ENCODE results near the gene PEX5.
"Not testable (repeated sequence)": the region's sequence is repeated elsewhere in the genome, so short reads cannot be mapped to it uniquely, and the experiment has no call there.

PEX5 gene

GRCh38 chr12:7219599-7220243 lies 30.2 kb downstream of the PEX5 start:
- Mint-ChIP-seq H3K4me3 (no peak overlapping the region), H3K27me3 (no peaks in the 10 kb centered on the region), H3K36me3 (ENCODE audit: low read depth) (no peaks in the 10 kb centered on the region), H3K9me3 (no peaks in the 10 kb centered on the region), H3K27ac (no peak overlapping the region), H3K4me1 (ENCODE audit: low read depth) (no peaks in the 10 kb centered on the region)

- no peaks in the 10 kb centered on the region for H3K9me3 Mint-ChIP-seq
- H3K36me3 Mint-ChIP-seq (ENCODE audit: low read depth), result no peaks in the 10 kb centered on the region
- H3K4me1 Mint-ChIP-seq (ENCODE audit: low read depth), result no peaks in the 10 kb centered on the region
- no peaks in the 10 kb centered on the region for H3K27me3 Mint-ChIP-seq
- no peak overlapping the region for H3K4me3 Mint-ChIP-seq
- no peak overlapping the region for H3K27ac Mint-ChIP-seq
Measured at GRCh38 chr12:7221486-7221885, 32.0 kb downstream of the PEX5 start.

- Mint-ChIP-seq H3K36me3 (ENCODE audit: low read depth) (no peaks in the 10 kb centered on the region), H3K4me3 (no peak overlapping the region), H3K4me1 (ENCODE audit: low read depth) (no peaks in the 10 kb centered on the region), H3K9me3 (no peaks in the 10 kb centered on the region), H3K27ac (no peak overlapping the region), H3K27me3 (peaks cover 34% of the 10 kb centered on the region)
Measured at GRCh38 chr12:7229741-7230140, 40.3 kb downstream of the PEX5 start.

- H3K4me1 Mint-ChIP-seq (ENCODE audit: low read depth), result no peaks in the 10 kb centered on the region
- no peak overlapping the region for H3K4me3 Mint-ChIP-seq
- no peaks in the 10 kb centered on the region for H3K36me3 Mint-ChIP-seq (ENCODE audit: low read depth)
- peaks cover 4% of the 10 kb centered on the region for H3K9me3 Mint-ChIP-seq
- H3K27ac Mint-ChIP-seq, result no peak overlapping the region
- H3K27me3 Mint-ChIP-seq, result peaks cover 20% of the 10 kb centered on the region
Measured at GRCh38 chr12:7241404-7242005, 52.0 kb downstream of the PEX5 start.

GRCh38 chr12:7242176-7243101 lies 53.0 kb downstream of the PEX5 start:
- Mint-ChIP-seq H3K27ac (no peak overlapping the region), H3K36me3 (ENCODE audit: low read depth) (no peaks in the 10 kb centered on the region), H3K9me3 (peaks cover 4% of the 10 kb centered on the region), H3K27me3 (peaks cover 21% of the 10 kb centered on the region), H3K4me1 (ENCODE audit: low read depth) (no peaks in the 10 kb centered on the region), H3K4me3 (no peak overlapping the region)

- H3K27me3 Mint-ChIP-seq; H3K36me3 Mint-ChIP-seq (ENCODE audit: low read depth); H3K27ac Mint-ChIP-seq; H3K4me3 Mint-ChIP-seq; H3K4me1 Mint-ChIP-seq (ENCODE audit: low read depth); H3K9me3 Mint-ChIP-seq: not testable (repeated sequence)
Measured at GRCh38 chr12:7251328-7251996, 62.0 kb downstream of the PEX5 start.

GRCh38 chr12:7259060-7259459 lies 69.6 kb downstream of the PEX5 start:
- no peak overlapping the region for H3K4me3 Mint-ChIP-seq

More at GRCh38 chr12:7259060-7259459, 69.6 kb downstream of the PEX5 start:
- H3K4me1 Mint-ChIP-seq (ENCODE audit: low read depth), result no peaks in the 10 kb centered on the region
- H3K9me3 Mint-ChIP-seq, result no peaks in the 10 kb centered on the region
- H3K36me3 Mint-ChIP-seq (ENCODE audit: low read depth), result no peaks in the 10 kb centered on the region
- H3K27me3 Mint-ChIP-seq, result peaks cover 11% of the 10 kb centered on the region
- no peak overlapping the region for H3K27ac Mint-ChIP-seq

Data from stimulated activated naive CD8-positive, alpha-beta T cell treated with anti-CD3 and anti-CD28 coated beads, Interleukin-15, Interleukin-2, amounts not matched to agents 100 ng/mL and 50 ng/mL, for 24 hours (primary cell).